ENCODE data around the gene NHS.

NHS gene

GRCh38 chrX:17594693-17595092, 219.7 kb downstream of the NHS start:
- no peak for TF ChIP-seq CTCF (IDR thresholded peaks at IDR 0.05; ENCODE audit: low read length, missing control alignments)
- DNase-seq (ENCODE audit: low read depth): no peak
- H3K4me3 ChIP-seq (replicated peaks; ENCODE audit: low read depth, low read length): no peak overlapping the region

- TF ChIP-seq CTCF (IDR thresholded peaks at IDR 0.05; ENCODE audit: low read length, missing control alignments): no peak
- no peak overlapping the region for H3K4me3 ChIP-seq (replicated peaks; ENCODE audit: low read depth, low read length)
- DNase-seq (ENCODE audit: low read depth): peak; percentile 40
Measured at GRCh38 chrX:17595456-17596035, 220.5 kb downstream of the NHS start.

GRCh38 chrX:17596061-17596460, 221.1 kb downstream of the NHS start:
- no peak overlapping the region for H3K4me3 ChIP-seq (replicated peaks; ENCODE audit: low read depth, low read length)
- DNase-seq (ENCODE audit: low read depth): no peak

DNA sequence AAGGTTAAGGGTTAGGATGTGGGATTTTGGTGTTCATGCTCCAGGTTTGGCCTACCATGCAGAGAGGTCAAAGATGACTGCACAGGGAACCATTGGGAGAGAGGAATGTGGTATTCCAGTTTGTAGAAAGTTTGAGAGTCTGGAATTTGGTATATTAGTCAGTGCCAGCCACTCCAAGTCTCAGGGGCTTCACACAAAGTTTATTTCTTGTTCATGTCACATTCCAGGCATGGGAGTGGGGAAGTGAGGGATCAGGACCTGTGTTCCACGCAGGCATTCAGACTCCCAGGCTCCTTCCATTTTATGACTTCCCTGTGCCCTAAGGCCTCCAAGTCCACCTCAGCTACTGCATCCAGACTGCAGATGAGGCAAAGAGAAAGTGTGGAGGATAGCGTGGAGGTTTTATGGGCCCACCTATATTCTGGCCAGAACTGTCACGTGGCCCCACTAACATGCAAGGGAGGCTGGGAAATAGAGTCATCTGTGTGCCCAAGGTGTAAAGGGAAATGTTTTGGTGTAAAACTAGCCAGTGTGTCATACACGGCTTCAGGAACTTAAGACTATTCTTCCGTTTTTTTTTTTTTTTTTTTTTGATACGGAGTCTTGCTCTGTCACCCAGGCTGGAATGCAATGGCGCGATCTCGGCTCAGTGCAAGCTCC, 221.7 kb downstream of the NHS start:
- DNase-seq (ENCODE audit: low read depth): no peak
- H3K4me3 ChIP-seq (replicated peaks; ENCODE audit: low read depth, low read length): no peak overlapping the region
- no peak for TF ChIP-seq CTCF (IDR thresholded peaks at IDR 0.05; ENCODE audit: low read length, missing control alignments)

More at GRCh38 chrX:17596061-17596460, 221.1 kb downstream of the NHS start:
- TF ChIP-seq CTCF (IDR thresholded peaks at IDR 0.05; ENCODE audit: low read length, missing control alignments): no peak

DNA sequence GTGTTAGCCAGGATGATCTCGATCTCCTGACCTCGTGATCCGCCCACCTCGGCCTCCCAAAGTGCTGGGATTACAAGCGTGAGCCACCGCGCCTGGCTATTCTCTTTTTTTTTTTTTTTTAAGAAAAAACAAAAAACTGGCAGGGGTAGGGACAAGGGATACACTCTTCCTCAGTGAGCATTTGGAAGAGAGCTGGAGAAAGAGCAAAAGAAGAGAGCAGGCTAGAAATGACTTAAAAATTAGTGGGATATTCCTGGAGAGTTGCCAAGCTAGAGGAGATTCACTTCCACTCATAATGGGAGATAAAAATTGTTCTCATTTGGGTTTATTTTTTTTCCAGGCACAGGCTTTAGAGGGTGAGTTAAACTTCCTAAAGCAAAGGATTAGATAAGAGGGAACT, 222.3 kb downstream of the NHS start:
- peak; percentile 14 for DNase-seq (ENCODE audit: low read depth)
- H3K4me3 ChIP-seq (replicated peaks; ENCODE audit: low read depth, low read length): no peak overlapping the region
- TF ChIP-seq CTCF (IDR thresholded peaks at IDR 0.05; ENCODE audit: low read length, missing control alignments): no peak

DNA sequence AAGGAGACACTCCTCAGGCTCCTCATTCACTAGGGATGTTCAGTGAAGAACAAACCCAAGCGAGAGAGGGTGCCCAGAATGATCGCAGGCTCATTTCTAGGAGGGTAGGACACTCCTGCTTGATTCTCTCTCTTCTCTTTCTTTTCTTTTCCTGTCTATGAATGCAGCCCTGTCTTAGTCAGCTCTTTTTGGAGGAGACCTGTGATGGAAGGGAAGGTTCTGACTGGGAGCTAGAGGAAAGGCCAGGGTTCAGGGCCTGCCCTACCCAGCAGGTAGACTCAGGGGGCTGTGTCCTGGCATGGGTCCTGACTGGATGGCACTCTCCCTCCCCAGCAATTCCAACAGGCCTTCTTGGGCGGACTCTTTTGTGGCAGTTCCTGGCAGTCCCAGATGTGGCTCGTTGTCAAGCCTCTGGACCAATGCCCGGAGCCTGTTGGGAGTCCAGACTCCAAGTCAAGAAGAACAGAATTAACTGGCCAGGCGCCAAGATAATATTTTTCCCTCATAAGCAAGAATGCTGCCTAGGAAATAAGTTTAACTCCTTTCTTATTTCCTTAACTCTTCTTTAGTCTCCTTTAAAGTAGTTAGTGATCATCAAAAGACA, 222.9 kb downstream of the NHS start:
- H3K4me3 ChIP-seq (replicated peaks; ENCODE audit: low read depth, low read length): no peak overlapping the region
- peak; percentile 79 for DNase-seq (ENCODE audit: low read depth)
- no peak for TF ChIP-seq CTCF (IDR thresholded peaks at IDR 0.05; ENCODE audit: low read length, missing control alignments)
